D721Med (cell line): ENCODE results near the gene ADARB2.

Source experiments
- DNase-seq: peaks from one replicate; pipeline ENCODE4 v3.0.0; 2011; ENCODE audit warnings: low spot score; ENCODE audit not compliant: insufficient read length
- FAIRE-seq: peaks from 2 replicates; lab custom pipeline; 2011; peaks lifted over from hg19 to GRCh38; lab: Jason Lieb, UNC
- CTCF ChIP-seq: IDR thresholded peaks from 2 replicates; pipeline ENCODE4 v1.5.1; 2012; ENCODE audit warnings: mild to moderate bottlenecking, control low read depth; ENCODE audit not compliant: insufficient read depth; ENCODE audit errors: missing control alignments

ADARB2 gene

DNA sequence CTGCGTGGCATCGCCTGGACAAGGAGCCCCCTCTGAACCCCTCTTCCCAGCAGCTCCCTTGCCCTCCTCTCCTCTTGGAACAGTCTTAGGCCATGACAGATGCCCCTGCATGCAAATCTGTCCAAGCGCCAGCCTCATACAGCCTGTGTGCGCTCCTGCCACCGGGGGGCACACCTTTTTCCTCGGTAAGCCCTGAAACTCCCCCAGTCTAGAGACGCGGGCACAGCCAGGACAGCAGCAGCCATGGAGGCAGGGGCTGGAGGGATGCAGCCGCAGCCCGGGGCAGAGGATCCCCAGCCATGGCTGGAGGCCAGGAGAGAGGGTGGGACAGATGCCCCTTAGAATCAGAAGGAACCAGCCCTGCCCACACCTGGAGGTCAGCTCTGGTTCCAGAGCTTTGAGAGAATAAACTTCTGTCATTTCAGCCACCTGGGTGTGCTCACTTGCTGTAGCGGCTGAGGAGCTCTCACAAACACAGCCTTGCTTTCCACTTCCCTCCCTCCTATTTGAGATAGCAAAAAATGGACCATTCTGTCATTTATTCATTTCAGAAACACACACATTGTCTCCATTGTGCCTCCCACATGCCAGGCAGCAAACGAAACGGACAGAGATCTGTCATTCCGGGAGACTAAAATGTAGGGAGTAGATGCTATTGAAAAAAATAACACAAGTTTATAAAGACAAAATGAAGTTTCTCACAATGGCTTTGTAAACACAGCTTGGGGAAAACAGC lies 439.6 kb downstream of the ADARB2 start:
- DNase-seq (no peak), FAIRE-seq (no peak)
- no peak for TF ChIP-seq CTCF

DNA sequence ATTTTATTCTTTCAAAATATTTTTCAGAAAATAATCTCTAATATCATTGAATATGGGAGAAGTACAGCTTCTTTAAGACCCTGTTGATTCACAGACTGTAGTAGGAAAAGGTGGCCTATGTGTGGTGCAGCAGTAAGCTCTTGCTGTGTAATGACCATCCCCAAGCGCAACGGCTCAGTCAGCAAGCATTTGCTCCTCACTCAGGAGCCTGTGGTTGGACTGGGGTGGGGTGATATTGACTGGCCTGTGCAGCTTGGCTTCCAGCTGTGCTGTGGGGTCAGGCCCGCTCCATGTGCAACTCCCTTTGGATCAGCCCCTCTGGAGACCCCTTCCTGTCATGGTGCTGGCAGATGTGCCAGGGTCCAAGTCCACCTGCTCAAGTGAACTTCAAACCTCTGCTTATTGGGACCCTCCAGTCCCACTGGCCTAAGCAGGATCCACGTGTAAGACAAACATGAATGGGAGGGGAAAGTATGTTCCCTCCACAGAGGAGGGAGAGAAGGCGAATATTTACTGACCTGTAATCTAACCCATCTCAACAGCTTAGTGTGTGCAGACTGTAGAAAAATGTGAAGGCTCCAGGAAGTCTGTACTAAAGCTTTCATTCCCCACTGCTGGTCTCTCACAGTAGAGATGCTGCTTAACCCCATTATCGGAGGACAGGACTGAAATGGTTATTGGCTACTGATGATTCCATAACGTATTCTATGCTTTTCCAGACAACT lies 441.4 kb downstream of the ADARB2 start:
- TF ChIP-seq CTCF = no peak
- FAIRE-seq (no peak), DNase-seq (no peak)

DNA sequence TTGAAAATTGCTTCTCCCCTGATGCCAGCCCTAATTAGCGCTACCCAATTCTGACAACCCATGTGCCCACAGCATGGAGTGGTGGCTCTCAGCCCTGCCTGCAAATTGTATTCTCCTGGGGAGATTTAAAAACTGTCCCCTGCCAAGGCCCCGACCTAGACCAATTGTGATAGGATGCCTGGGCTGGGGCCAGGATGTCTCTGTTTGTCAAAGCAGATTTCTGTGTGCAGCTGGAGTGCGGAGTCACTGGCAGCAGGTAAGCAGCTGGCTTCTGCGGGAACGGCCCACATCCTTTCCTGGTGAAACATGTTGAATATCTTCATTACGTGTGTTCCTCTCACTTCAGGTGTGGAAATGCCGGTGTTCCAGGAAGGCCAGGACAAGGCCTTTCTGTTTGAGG lies 442.6 kb downstream of the ADARB2 start:
- no peak for TF ChIP-seq CTCF
- FAIRE-seq = no peak
- DNase-seq = no peak

- DNase-seq (no peak), FAIRE-seq (no peak)
- no peak for TF ChIP-seq CTCF
Observed at GRCh38 chr10:1293636-1294435, 443.5 kb downstream of the ADARB2 start.

- DNase-seq (no peak), FAIRE-seq (no peak)
- TF ChIP-seq CTCF = no peak
Observed at GRCh38 chr10:1293157-1293556, 444.2 kb downstream of the ADARB2 start.

GRCh38 chr10:1292611-1293031 lies 444.7 kb downstream of the ADARB2 start:
- FAIRE-seq (no peak), DNase-seq (no peak)
- TF ChIP-seq CTCF = no peak
